Endodermal cell (in vitro differentiated cells): ENCODE results near the gene ZPLD1. TPM values are rescaled to one million over a fixed set of nuclear protein-coding genes. Genes with fewer than 3 reads are reported as not detected.

Experiments used
- DNase-seq: peaks from one replicate; pipeline ENCODE4 v3.0.0-alpha.2; 2017
- H3K27ac ChIP-seq: 2 replicates; pipeline ENCODE4 v1.5.1; 2013; ENCODE audit warnings: mild to moderate bottlenecking, low read depth, low read length, moderate library complexity
- H3K27me3 ChIP-seq: 2 replicates; pipeline ENCODE4 v1.6.1; 2013; ENCODE audit warnings: mild to moderate bottlenecking, low read length, moderate library complexity; ENCODE audit not compliant: insufficient read depth, control insufficient read depth, poor library complexity, severe bottlenecking
- H3K36me3 ChIP-seq: 2 replicates; pipeline ENCODE4 v1.7.0; 2013; ENCODE audit warnings: mild to moderate bottlenecking, low read length, moderate library complexity; ENCODE audit not compliant: control insufficient read depth, insufficient read depth
- H3K4me1 ChIP-seq: one replicate; pipeline ENCODE4 v1.7.0; 2013; ENCODE audit warnings: low read length; ENCODE audit not compliant: control insufficient read depth, insufficient read depth
- H3K4me3 ChIP-seq: 2 replicates; pipeline ENCODE4 v1.5.1; 2013; ENCODE audit warnings: mild to moderate bottlenecking, low read length, moderate library complexity
- H3K9ac ChIP-seq: 2 replicates; pipeline ENCODE4 v1.6.1; 2013; ENCODE audit warnings: mild to moderate bottlenecking, low read length, moderate library complexity; ENCODE audit not compliant: poor library complexity, severe bottlenecking; ENCODE audit errors: extremely low read depth
- H3K9me3 ChIP-seq: 2 replicates; pipeline ENCODE4 v1.6.1; 2013; ENCODE audit warnings: mild to moderate bottlenecking, low read length, moderate library complexity; ENCODE audit not compliant: control insufficient read depth
- H3K27ac Mint-ChIP-seq: 2 replicates; pipeline ENCODE4 v1.8.0; 2020; ENCODE audit warnings: mixed read lengths
- H3K27me3 Mint-ChIP-seq: 2 replicates; pipeline ENCODE4 v1.8.0; 2021; ENCODE audit warnings: mild to moderate bottlenecking, mixed read lengths; ENCODE audit not compliant: insufficient read depth
- H3K36me3 Mint-ChIP-seq: 2 replicates; pipeline ENCODE4 v1.8.0; 2020; ENCODE audit warnings: low read depth, mixed read lengths
- H3K4me1 Mint-ChIP-seq: 2 replicates; pipeline ENCODE4 v1.8.0; 2020; ENCODE audit warnings: mixed read lengths
- H3K4me3 Mint-ChIP-seq: 2 replicates; pipeline ENCODE4 v1.8.0; 2020; ENCODE audit warnings: mild to moderate bottlenecking, moderate library complexity, mixed read lengths
- H3K9me3 Mint-ChIP-seq: 2 replicates; pipeline ENCODE4 v1.8.0; 2020; ENCODE audit warnings: mild to moderate bottlenecking, mixed read lengths
- CTCF ChIP-seq: fragments of 200-600 bp; sonication (generic); conservative IDR thresholded peaks from 2 replicates; pipeline ENCODE4 v1.5.0; 2021; ENCODE audit warnings: antibody characterized with exemption, mild to moderate bottlenecking
- WGBS, 2 experiments: methylation state at CpG; one replicate each; pipeline versions ENCODE4 v1.1.5 to v1.1.7; 2013; ENCODE audit warnings: missing lambda C conversion rate in 2 of 2, mixed read lengths in 1 of 2; ENCODE audit not compliant: insufficient coverage in 1 of 2, insufficient read length in 1 of 2; 5-methylcytosine and 5-hydroxymethylcytosine counted together
- total RNA-seq, 2 donors: library from RNA; stranded (reverse); fragmentation: NEBNext Ultra II Directional in 1 of 2; extraction: Animal tissue kit (Norgen Biotek cat#: 25700) in 1 of 2; gene quantifications; 2 replicates in 1 of 2; 3 replicates in 1 of 2; pipeline ENCODE4 v1.2.1, GENCODE V29; 2021

Gene ZPLD1
- total RNA-seq, 2 donors from 2014 or later = 0.18 TPM; not detected in 1

- H3K4me1 ChIP-seq = no peaks in the 10 kb centered on the region
- no peak overlapping the region for H3K27ac Mint-ChIP-seq
- H3K27me3 Mint-ChIP-seq = no peaks in the 10 kb centered on the region
- no peaks in the 10 kb centered on the region for H3K36me3 ChIP-seq
- no peak overlapping the region for H3K4me3 Mint-ChIP-seq
- no peaks in the 10 kb centered on the region for H3K36me3 Mint-ChIP-seq
- H3K27ac ChIP-seq = no peak overlapping the region
- no peak for TF ChIP-seq CTCF
- H3K9me3 ChIP-seq = no peaks in the 10 kb centered on the region
- H3K27me3 ChIP-seq = no peaks in the 10 kb centered on the region
- no peak overlapping the region for H3K4me3 ChIP-seq
- DNase-seq = no peak
- H3K9me3 Mint-ChIP-seq = no peaks in the 10 kb centered on the region
- no peak overlapping the region for H3K9ac ChIP-seq
- H3K4me1 Mint-ChIP-seq = no peaks in the 10 kb centered on the region
Observed at GRCh38 chr3:102410616-102411015, 24.2 kb upstream of the ZPLD1 start.

DNA sequence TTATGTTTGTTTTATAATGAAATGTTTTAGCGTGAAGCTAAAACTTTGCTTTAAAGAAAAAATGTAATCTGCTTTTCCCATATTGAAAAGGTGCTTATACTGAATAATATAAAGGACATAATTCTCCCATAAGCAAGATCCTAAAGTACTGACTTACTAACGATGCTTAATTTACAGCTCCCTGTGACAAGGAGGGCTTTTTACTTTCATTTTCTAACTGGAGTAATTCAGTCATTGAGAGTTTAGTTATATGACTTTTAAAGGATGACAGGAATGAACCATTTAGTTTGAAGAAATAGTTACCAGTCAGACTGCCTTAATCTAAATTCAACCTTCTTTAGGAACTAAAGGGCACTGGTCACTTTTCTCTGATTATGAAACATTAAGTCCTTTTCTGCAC, 19.3 kb upstream of the ZPLD1 start:
- Histone ChIP-seq H3K27ac (no peak overlapping the region), H3K4me3 (no peak overlapping the region), H3K27me3 (no peaks in the 10 kb centered on the region), H3K36me3 (no peaks in the 10 kb centered on the region), H3K4me1 (no peaks in the 10 kb centered on the region), H3K9ac (no peak overlapping the region), H3K9me3 (no peaks in the 10 kb centered on the region)
- TF ChIP-seq CTCF = no peak
- Mint-ChIP-seq H3K4me3 (no peak overlapping the region), H3K27me3 (no peaks in the 10 kb centered on the region), H3K4me1 (no peaks in the 10 kb centered on the region), H3K36me3 (no peaks in the 10 kb centered on the region), H3K9me3 (no peaks in the 10 kb centered on the region), H3K27ac (no peak overlapping the region)
- no peak for DNase-seq
- 92% methylated on average over 2 of the region's 2 CpGs; no CpG with 5 or more reads in 1 of the 2 experiments for WGBS, 2 experiments

GRCh38 chr3:102419786-102420185, 15.0 kb upstream of the ZPLD1 start:
- H3K27me3 Mint-ChIP-seq = peaks cover 4% of the 10 kb centered on the region
- no peak for DNase-seq
- H3K4me1 ChIP-seq = no peaks in the 10 kb centered on the region
- H3K4me3 ChIP-seq = no peak overlapping the region
- no peaks in the 10 kb centered on the region for H3K27me3 ChIP-seq
- no peaks in the 10 kb centered on the region for H3K36me3 Mint-ChIP-seq
- H3K36me3 ChIP-seq = no peaks in the 10 kb centered on the region
- H3K27ac Mint-ChIP-seq = no peak overlapping the region
- no peaks in the 10 kb centered on the region for H3K4me1 Mint-ChIP-seq
- no peaks in the 10 kb centered on the region for H3K9me3 ChIP-seq
- no peak overlapping the region for H3K4me3 Mint-ChIP-seq
- H3K9ac ChIP-seq = no peak overlapping the region
- H3K9me3 Mint-ChIP-seq = no peaks in the 10 kb centered on the region
- no peak overlapping the region for H3K27ac ChIP-seq
- TF ChIP-seq CTCF = no peak
